Stimulated activated CD8-positive, alpha-beta memory T cell treated with anti-CD3 and anti-CD28 coated beads, Interleukin-7, amount 100 ng/mL, for 48 hours (primary cell): Measurements from ENCODE around the gene MEGF11.

Source experiments
- DNase-seq, 2 donors: peaks; one replicate each; pipeline ENCODE4 v3.0.0-alpha.2; 2020; ENCODE audit warnings: low read depth in 1 of 2; ENCODE audit errors: extremely low read depth in 1 of 2

Gene MEGF11

GRCh38 chr15:66039117-66039871, 214.3 kb downstream of the MEGF11 start:
- DNase-seq: no peak

GRCh38 chr15:66038387-66039116, 215.0 kb downstream of the MEGF11 start:
- DNase-seq: no peak

GRCh38 chr15:66036859-66037258, 216.7 kb downstream of the MEGF11 start:
- DNase-seq: no peak

DNA sequence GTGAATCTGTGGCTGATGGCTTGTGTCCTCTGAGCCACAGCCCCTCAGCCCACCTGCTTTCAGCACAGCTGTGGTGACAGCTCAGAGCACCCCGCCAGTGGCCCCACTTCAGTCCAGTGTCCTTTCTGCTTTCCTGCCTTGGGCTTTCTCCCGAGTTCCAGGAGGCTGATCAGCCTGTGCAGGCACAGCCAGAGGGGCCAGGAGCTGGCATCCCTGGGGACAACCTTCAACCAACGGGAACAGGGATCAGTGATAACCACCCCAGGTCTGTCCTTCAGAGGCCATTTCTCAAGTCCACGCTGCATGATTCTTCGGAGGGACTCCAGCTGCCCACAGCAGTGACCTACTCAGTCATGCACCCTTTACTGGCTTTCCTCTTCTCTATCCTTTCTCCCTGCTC, 217.6 kb downstream of the MEGF11 start:
- DNase-seq: no peak

DNA sequence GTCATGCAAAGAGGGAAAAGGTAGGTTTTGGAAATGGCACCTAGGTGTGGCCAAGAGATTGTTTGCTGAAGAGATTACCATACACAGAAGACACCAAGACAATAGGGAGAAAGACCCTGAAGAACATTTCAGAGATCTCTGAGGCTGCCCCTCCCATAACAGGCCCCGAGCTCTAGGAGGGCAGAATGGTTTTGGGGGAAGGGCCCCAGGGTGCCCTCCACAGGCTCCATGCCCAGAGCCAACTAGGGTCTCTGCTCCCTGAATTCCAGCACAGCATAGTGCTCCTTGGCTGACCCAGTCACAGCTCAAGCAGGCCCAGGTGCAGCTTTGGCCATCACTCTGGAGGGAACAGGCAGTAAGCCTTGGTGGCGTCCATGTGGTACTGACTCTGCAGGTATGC, 220.4 kb downstream of the MEGF11 start:
- no peak for DNase-seq

DNA sequence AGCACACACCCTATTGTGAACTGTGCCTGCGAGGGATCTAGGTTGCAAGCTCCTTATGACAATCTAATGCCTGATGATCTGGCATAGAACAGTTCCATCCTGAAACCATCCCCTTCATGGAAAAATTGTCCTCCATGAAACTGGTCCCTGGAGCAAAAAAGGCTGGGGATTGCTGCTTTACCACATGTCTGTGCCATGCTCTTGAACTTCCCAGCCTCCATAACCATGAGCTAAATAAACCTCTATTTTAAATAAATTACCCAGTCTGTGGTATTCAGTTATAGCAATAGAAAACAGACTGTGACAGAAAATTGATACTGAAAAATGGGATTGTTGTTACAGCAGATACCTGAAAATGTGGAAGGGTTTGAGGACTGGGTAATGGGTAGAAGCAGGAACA, 221.5 kb downstream of the MEGF11 start:
- no peak for DNase-seq

GRCh38 chr15:66030650-66031049, 222.9 kb downstream of the MEGF11 start:
- no peak for DNase-seq

- DNase-seq: no peak
Measured at GRCh38 chr15:66029650-66030049, 223.9 kb downstream of the MEGF11 start.

- DNase-seq: no peak
Measured at GRCh38 chr15:66027268-66027805, 226.2 kb downstream of the MEGF11 start.

- DNase-seq: no peak
Measured at GRCh38 chr15:66025972-66026371, 227.6 kb downstream of the MEGF11 start.

DNA sequence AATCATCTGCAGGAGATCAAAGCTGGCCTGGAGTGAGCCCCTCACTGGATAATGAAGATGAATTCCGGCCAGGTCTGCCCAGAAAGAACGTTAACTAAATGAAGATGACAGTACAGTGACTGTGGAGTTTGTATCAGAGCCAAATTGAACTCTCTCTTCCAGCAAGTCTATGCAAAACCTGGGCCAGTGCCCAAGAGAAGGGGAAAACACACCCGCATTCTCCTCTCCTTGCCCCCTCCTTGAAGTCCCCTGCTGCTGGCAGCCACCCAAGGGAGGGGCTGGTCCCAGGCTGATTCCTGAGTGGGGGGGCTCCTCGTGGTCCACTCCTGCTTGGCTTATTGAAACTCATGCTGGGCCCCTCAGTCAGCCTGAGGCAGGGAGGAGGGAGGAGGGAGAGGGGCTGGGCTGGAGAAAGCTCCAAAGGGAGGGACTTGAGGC, 228.5 kb downstream of the MEGF11 start:
- no peak for DNase-seq

- DNase-seq: no peak
Measured at GRCh38 chr15:66024116-66024515, 229.4 kb downstream of the MEGF11 start.

GRCh38 chr15:66023311-66023972, 230.1 kb downstream of the MEGF11 start:
- no peak for DNase-seq

DNA sequence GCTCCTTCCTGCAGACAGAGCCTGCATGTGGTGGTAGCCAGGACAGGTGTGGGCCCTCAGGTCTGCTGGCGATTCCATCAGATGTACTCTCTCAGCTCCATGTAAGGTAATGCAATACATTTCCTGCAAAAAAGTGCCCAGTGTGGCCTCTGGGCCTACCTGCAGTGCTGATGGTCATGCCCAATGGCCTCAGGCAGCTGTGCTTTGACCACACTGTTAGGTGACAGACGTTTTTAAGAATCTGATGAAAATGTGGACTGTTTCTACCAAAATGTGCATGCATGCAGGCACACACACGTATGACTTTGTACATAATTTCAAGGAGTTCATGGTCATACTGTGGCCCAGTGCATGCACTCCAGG, 231.4 kb downstream of the MEGF11 start:
- DNase-seq: no peak

DNA sequence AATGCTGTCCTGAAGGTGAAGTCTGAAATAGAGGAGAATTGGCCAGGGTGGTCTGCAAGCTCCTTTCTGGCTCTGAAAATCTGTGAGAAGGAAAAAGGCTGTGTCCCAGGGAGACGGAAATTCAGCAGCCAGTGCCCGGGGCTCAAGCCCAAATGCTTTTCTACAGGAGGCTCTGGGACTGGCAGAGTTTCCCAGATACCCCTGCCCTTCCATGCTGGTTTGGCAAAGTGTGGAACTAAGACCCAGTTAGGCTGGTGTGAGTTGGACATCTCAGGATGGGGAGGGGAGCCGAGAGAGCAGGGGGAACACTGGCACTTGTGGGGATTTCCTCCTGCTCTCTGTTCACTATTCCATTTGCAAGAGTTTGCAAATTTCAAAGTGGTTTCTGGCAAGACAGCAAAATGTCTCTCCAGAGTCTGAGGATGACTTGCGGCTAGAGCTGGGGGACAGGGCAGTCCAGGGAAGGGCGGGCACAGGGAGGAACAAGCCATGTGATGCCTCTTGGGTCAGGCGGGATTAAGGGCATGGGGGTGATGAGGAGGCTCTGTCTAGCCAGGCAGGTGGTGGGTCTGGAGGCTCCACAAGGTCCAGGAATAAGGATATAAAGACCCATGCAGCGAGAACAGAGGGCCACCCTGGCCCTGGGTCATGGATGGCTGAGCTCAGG, 231.9 kb downstream of the MEGF11 start:
- DNase-seq: no peak

DNA sequence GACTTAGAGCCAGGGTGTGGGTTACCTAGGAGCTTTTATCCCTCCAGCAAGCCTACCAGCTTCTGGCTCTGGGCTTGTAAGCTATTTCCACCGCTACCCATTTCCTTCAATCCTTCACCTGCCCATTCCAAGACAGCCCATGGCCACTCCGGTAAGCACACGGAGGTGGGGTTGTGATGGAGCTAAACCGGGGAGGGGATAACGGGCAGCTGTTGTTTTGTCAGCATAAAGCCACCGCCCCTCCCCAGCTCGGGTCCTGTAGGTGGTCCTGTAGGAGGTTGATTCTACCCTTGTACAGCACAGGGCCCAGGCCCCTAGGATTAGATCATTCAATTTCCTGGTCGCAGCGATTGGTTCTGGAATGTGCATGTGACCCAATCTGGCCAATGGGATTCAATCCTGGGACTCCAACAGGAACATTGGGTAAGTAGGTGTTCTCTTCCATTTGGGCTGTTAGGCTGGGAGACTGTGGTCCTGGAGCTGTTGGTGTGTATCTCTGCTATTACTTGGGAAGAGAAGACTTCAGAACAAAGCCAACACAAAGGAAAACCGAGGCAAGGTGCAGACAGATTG, 233.6 kb downstream of the MEGF11 start:
- no peak for DNase-seq

GRCh38 chr15:66019368-66019767, 234.2 kb downstream of the MEGF11 start:
- DNase-seq: no peak

- no peak for DNase-seq
Measured at GRCh38 chr15:66018488-66018797, 235.1 kb downstream of the MEGF11 start.

DNA sequence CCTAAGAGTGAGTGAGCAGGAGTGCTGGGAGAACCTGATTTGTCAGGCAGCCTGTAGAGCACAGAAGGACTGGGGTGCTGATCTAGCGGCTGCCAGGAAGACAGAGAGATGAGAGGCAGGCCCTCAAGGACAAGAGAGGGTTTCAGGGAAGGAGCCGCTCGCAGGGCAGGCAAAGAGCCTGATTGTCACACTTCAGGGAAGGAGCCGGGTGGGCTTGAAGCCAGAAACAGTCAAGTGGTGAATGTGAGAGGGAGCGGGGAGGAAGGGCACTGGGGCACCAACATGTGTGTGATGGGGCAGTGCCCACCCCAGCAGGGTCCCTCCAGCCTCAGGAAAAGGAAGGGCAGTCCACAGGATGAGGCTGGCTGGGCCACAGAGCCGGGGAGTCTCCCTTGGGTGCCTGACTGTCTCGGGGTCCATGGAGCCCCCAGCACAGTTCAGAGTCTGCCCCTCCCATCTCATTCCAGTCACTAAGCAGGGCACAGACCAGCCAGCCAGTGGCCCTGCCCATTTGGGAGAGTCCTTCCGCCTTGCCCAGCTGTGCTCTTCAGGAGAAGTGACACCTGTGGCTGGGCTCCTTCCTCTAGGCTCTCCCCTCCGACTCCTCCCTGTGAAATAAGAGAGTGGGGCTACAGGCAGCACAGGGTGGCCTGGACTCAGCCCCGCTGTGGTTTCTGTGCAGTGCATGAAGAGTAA, 235.6 kb downstream of the MEGF11 start:
- DNase-seq: no peak

GRCh38 chr15:66017000-66017399, 236.6 kb downstream of the MEGF11 start:
- no peak for DNase-seq
